Endothelial cell of umbilical vein (primary cell): ENCODE data around the gene XYLT1. TPM values are rescaled to one million over a fixed set of nuclear protein-coding genes. Genes with fewer than 3 reads are reported as not detected.

Experiments used
- BruUV-seq: library from RNA; stranded (reverse); fragments of 400-500 nt; replicated peaks from 2 replicates; lab custom pipeline; 2021; lab: Mats Ljungman, UMichigan
- CTCF ChIA-PET: fragments of 300-600, 350-600 bp; sonication (Branson Sonifier 250); formaldehyde crosslinking; loops from one replicate; lab custom pipeline; 2021; ENCODE audit warnings: antibody characterized with exemption, inconsistent platforms; lab: Charles Lee
- POLR2A ChIA-PET: fragments of 300-600, 350-600 bp; sonication (Branson Sonifier 250); formaldehyde crosslinking; loops from one replicate; lab custom pipeline; 2021; ENCODE audit warnings: antibody characterized with exemption, inconsistent platforms; lab: Charles Lee
- DNase-seq: peaks from one replicate; pipeline ENCODE4 v3.0.0-alpha.2; 2011; ENCODE audit warnings: low read depth, low spot score
- FAIRE-seq: peaks from 2 replicates; lab custom pipeline; 2011; peaks lifted over from hg19 to GRCh38; lab: Jason Lieb, UNC
- H2AFZ ChIP-seq: 2 replicates; pipeline ENCODE4 v1.6.0; 2012; ENCODE audit warnings: low read depth, low read length, control low read depth, inconsistent platforms
- H3K27ac ChIP-seq: 2 replicates; pipeline ENCODE4 v1.5.1; 2011; ENCODE audit warnings: low read depth, mild to moderate bottlenecking, control low read depth, low read length, moderate library complexity; ENCODE audit not compliant: insufficient read depth
- H3K27me3 ChIP-seq, 2 experiments: 2 replicates each; pipeline versions ENCODE4 v1.6.0 to v1.6.1; 2011; ENCODE audit warnings: low read length in 2 of 2, mixed read lengths in 1 of 2; ENCODE audit not compliant: control insufficient read depth in 2 of 2, insufficient read depth in 2 of 2
- H3K36me3 ChIP-seq, 2 experiments: 2 replicates in 1 of 2; 3 replicates in 1 of 2; pipeline ENCODE4 v1.5.1; 2011; ENCODE audit warnings: low read length in 2 of 2, mild to moderate bottlenecking in 1 of 2, moderate library complexity in 1 of 2; ENCODE audit not compliant: control insufficient read depth in 2 of 2, insufficient read depth in 2 of 2; ENCODE audit errors: extremely low read depth in 1 of 2
- H3K4me1 ChIP-seq: 3 replicates; pipeline ENCODE4 v1.5.1; 2011; ENCODE audit warnings: mild to moderate bottlenecking, low read length; ENCODE audit not compliant: control insufficient read depth, insufficient read depth; ENCODE audit errors: extremely low read depth
- H3K4me2 ChIP-seq: 2 replicates; pipeline ENCODE4 v1.6.1; 2011; ENCODE audit warnings: low read length, control low read depth, mixed read lengths; ENCODE audit not compliant: insufficient read depth
- H3K4me3 ChIP-seq, 3 experiments: fragments of 200-600 bp in 1 of 3; sonication (generic), shearing (Covaris generic) in 1 of 3; replicated peaks in 1 of 3; 2 replicates each; pipeline ENCODE4 v1.5.1; 2011 to 2016; ENCODE audit warnings: control low read depth in 3 of 3, low read length in 3 of 3, mild to moderate bottlenecking in 2 of 3, inconsistent platforms in 1 of 3, low read depth in 1 of 3, moderate library complexity in 1 of 3; ENCODE audit not compliant: insufficient read depth in 1 of 3
- H3K79me2 ChIP-seq: 2 replicates; pipeline ENCODE4 v1.6.0; 2012; ENCODE audit warnings: low read length, inconsistent platforms; ENCODE audit not compliant: control insufficient read depth, insufficient read depth
- H3K9ac ChIP-seq: replicated peaks from 2 replicates; pipeline ENCODE3; 2011; ENCODE audit warnings: low read length, control low read depth; ENCODE audit not compliant: insufficient read depth; ENCODE audit errors: extremely low read depth
- H3K9me1 ChIP-seq: replicated peaks from 3 replicates; pipeline ENCODE4 v1.6.0; 2011; ENCODE audit warnings: mild to moderate bottlenecking, low read length; ENCODE audit not compliant: control insufficient read depth, insufficient read depth; ENCODE audit errors: extremely low read depth
- H3K9me3 ChIP-seq: replicated peaks from 2 replicates; pipeline ENCODE4 v1.5.1; 2012; ENCODE audit warnings: low read length, inconsistent platforms; ENCODE audit not compliant: control insufficient read depth, insufficient read depth
- H4K20me1 ChIP-seq: replicated peaks from 2 replicates; pipeline ENCODE3; 2011; ENCODE audit warnings: mild to moderate bottlenecking, low read length; ENCODE audit not compliant: control insufficient read depth, insufficient read depth; ENCODE audit errors: extremely low read depth
- CTCF ChIP-seq, 2 donors: IDR thresholded peaks; 1 replicate in 1 of 2; 2 replicates in 1 of 2; pipeline ENCODE4 v1.5.1; 2011; ENCODE audit warnings: low read length in 2 of 2, mild to moderate bottlenecking in 2 of 2, moderate library complexity in 2 of 2, control low read depth in 1 of 2, inconsistent platforms in 1 of 2, low read depth in 1 of 2; ENCODE audit not compliant: insufficient read depth in 1 of 2; ENCODE audit errors: extremely low read depth in 1 of 2
- EZH2 ChIP-seq: IDR thresholded peaks from 2 replicates; pipeline ENCODE4 v1.6.1; 2012; ENCODE audit warnings: borderline replicate concordance, low read depth, mild to moderate bottlenecking, moderate library complexity, low read length, inconsistent platforms; ENCODE audit not compliant: severe bottlenecking
- FOS ChIP-seq: IDR thresholded peaks from 2 replicates; pipeline ENCODE4 v1.6.1; 2011; ENCODE audit warnings: mild to moderate bottlenecking, low read length, moderate library complexity, borderline replicate concordance; ENCODE audit not compliant: insufficient read depth
- JUN ChIP-seq: IDR thresholded peaks from 2 replicates; pipeline ENCODE4 v1.6.1; 2011; ENCODE audit warnings: borderline replicate concordance, low read depth; ENCODE audit not compliant: insufficient read length, insufficient read depth
- MAX ChIP-seq: IDR thresholded peaks from 2 replicates; pipeline ENCODE4 v1.6.1; 2011; ENCODE audit not compliant: insufficient read depth, insufficient read length
- MYC ChIP-seq: IDR thresholded peaks from one replicate; pipeline ENCODE4 v1.6.1; 2011; ENCODE audit warnings: mild to moderate bottlenecking, low read depth, low read length
- dilution Hi-C: fragments of 300-500 bp; cut with MboI; formaldehyde crosslinking; loops from one replicate; pipeline ENCODE4 v1.15.0; 2019; ENCODE audit warnings: low sequenced_read_pairs; ENCODE audit not compliant: extremely low pct_ligation_motif_present
- intact Hi-C: fragments of 100-400 bp; cut with micrococcal nuclease; formaldehyde crosslinking; loops from one replicate; pipeline ENCODE4 v1.10.0; 2022
- polyA plus RNA-seq, 4 experiments: library from polyadenylated mRNA; depleted of rRNA in 3 of 4; stranded (reverse) in 3 of 4; unstranded in 1 of 4; fragments of >200 nt; gene quantifications; 2 replicates each; pipeline versions ENCODE4 v1.2.1 to v1.2.3, GENCODE V29; 2011 to 2012; ENCODE audit warnings: missing spikeins in 1 of 4
- total RNA-seq: library from RNA; stranded (reverse); gene quantifications from 2 replicates; pipeline ENCODE4 v1.2.3, GENCODE V29; 2021

The XYLT1 gene
- total and polyA plus RNA-seq, 2 donors (not counting 3 experiments of a cell fraction or from before 2014, with no cell fraction given): 0.63 to 2.9 TPM

GRCh38 chr16:17301184-17301583 is 169.6 kb downstream of the XYLT1 start:
- TF ChIP-seq FOS (no peak), CTCF (IDR thresholded peaks at IDR 0.05; ENCODE audit: extremely low read depth in 1 of 2, insufficient read depth in 1 of 2, low read depth in 1 of 2, low read length in 2 of 2) (no peak), EZH2 (no peak), JUN (no peak), MAX (no peak), MYC (no peak)
- no peak overlapping the region for H3K4me2 ChIP-seq
- no peaks in the 10 kb centered on the region for H4K20me1 ChIP-seq
- no peak overlapping the region for H2AFZ ChIP-seq
- POLR2A ChIA-PET: no interaction called here
- no peak for FAIRE-seq
- H3K9me3 ChIP-seq: no peaks in the 10 kb centered on the region
- dilution Hi-C loops: no loop called here
- no peaks in the 10 kb centered on the region for H3K36me3 ChIP-seq
- no peak overlapping the region for H3K27ac ChIP-seq
- no peaks in the 10 kb centered on the region for H3K9me1 ChIP-seq
- DNase-seq: no peak
- BruUV-seq: no TSS peak
- H3K9ac ChIP-seq: no peak overlapping the region
- CTCF ChIA-PET: interaction anchor here (0.5 kb wide), 1 partner anchor 8 kb away, joined by 3 read pairs; no protein-coding TSS in a partner anchor
- H3K27me3 ChIP-seq: no peaks in the 10 kb centered on the region
- H3K4me3 ChIP-seq: no peak overlapping the region
- no peaks in the 10 kb centered on the region for H3K4me1 ChIP-seq
- no peaks in the 10 kb centered on the region for H3K79me2 ChIP-seq
- intact Hi-C loops: loop anchor here (10.0 kb wide), 1 partner anchor 164 kb away; no protein-coding TSS in a partner anchor
